NCI-H1417 treated with DMSO at 0.1 percent for 48 hours (cell line): ENCODE data around the gene ADAMTS14.
"Not testable (repeated sequence)": the region's sequence is repeated elsewhere in the genome, so short reads cannot be mapped to it uniquely, and the experiment has no call there.

Experiments
- DNase-seq: peaks from one replicate; lab custom pipeline; 2025; lab: John Stamatoyannopoulos, UW

ADAMTS14 gene

GRCh38 chr10:70752571-70752970 lies 80.3 kb downstream of the ADAMTS14 start:
- DNase-seq: no peak

DNA sequence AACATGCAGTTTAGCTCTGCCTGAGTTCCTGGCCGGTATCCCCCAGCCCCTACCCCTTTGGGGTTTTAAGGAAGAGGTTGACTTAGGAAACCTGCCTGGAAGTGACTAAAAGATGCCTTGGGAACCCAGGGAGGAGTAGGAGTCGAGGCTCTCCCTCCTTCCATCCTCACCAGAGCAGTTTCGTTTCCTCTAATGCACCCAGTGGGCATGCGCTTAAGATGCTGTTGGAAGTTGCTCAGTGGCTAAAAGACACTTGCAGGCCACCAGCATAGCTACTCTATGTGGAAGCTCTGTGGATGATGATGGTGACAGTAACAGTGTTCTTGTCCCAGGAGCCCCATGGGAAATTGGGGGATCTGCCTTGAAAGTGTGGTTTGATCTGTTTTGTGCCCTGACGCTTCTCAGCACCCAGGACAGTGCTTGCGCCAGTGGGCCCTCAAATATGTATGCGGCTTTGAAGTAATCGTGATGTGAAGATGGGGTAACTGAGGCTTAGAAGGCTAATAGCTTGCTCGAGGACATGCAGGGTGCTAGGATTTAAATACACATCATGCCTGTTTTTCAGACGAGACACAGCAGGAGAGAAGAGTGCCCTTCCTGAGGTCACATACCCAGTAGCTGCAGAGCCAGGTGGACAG lies 80.8 kb downstream of the ADAMTS14 start:
- DNase-seq: no peak

DNA sequence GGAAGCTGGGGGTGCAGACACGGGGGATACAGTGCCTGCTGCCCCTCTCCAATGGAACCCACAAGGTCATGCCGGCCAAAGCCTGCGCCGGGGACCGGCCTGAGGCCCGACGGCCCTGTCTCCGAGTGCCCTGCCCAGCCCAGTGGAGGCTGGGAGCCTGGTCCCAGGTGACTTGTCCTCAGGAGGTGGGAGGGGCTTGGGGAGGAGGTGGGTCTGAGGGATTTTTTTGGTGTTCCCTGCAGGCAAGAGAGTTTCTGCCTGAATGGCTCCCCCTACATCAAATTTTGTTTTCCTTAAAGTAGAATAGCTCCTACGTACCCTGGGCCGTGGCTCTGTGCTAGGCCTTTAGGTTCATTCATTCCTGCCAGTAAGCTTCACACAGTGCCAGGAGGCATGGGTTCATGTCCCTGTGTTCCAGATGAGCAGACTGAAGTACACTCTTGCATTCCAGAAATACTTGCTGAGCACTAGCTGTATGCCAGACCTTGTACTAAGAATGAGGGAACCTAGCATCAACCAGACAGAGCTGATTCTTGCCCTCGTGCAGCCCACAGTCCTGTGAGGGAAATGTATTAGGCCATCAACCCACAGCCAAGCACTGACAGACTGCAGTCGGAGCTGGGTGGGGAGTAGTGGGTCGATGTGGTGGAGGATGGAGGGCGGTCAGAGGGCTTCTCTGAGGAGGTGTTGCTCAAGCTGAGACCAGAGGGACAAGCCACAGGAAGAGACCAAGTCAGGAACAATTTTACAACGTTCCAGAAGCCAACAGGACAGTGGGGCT lies 81.7 kb downstream of the ADAMTS14 start:
- DNase-seq: no peak

GRCh38 chr10:70756700-70757360 lies 84.5 kb downstream of the ADAMTS14 start:
- DNase-seq: no peak

DNA sequence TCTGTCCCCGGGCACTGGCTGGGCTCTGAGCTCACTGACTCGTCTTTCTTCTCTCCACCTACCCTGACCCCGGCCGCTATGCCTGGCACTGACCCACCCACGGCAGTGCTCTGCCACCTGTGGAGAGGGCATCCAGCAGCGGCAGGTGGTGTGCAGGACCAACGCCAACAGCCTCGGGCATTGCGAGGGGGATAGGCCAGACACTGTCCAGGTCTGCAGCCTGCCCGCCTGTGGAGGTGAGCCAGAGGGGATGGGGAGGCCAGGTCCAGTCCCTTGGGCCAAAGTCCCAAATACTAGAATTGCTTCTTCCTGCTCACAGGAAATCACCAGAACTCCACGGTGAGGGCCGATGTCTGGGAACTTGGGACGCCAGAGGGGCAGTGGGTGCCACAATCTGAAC lies 85.5 kb downstream of the ADAMTS14 start:
- no peak for DNase-seq

DNA sequence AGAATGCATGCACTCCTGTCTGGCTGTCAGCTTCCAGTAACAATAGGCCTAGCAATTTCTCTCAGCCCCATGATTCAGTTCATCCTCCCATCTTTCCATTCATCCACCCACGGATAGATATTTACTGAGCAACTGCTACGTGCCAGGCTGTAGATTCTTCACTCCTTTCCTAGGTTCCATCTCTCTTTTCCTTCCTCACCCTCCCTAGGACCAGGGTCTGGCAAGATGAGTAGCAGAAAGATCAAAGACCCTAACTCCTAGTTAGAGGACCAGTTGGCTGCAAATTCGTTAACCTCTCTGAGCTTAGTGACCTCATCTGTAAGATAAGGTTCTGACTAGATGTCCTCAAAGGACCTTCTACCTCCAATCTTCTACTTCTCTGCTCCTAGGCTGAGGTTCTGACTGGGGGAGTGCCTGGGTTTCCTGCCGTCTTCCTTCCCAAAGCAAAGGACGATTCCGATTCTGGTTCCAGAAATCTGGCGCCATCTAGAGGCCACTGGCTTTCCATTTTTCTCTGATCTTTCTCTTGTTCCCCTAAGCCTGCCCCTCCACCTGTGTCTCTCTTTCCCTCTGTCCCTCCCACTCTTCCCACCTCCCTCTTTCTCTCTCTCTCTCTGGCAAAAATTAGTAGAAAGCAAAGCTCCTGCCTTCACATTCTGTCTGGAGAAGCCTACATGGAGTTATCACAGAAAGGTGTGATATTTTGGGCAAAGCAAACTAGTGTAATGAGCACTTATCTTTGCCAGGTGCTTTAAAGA lies 86.6 kb downstream of the ADAMTS14 start:
- DNase-seq: no peak

- no peak for DNase-seq
Measured at GRCh38 chr10:70759781-70760180, 87.5 kb downstream of the ADAMTS14 start.

DNA sequence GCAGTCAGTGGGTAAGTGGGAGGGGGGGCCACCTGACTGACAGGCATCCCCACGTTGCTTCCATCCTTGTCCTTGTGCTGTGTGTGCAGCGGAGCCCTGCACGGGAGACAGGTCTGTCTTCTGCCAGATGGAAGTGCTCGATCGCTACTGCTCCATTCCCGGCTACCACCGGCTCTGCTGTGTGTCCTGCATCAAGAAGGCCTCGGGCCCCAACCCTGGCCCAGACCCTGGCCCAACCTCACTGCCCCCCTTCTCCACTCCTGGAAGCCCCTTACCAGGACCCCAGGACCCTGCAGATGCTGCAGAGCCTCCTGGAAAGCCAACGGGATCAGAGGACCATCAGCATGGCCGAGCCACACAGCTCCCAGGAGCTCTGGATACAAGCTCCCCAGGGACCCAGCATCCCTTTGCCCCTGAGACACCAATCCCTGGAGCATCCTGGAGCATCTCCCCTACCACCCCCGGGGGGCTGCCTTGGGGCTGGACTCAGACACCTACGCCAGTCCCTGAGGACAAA lies 88.0 kb downstream of the ADAMTS14 start:
- DNase-seq: no peak

- DNase-seq: no peak
Measured at GRCh38 chr10:70761031-70761601, 88.8 kb downstream of the ADAMTS14 start.

GRCh38 chr10:70761727-70762350 lies 89.5 kb downstream of the ADAMTS14 start:
- no peak for DNase-seq

GRCh38 chr10:70762441-70763175 lies 90.3 kb downstream of the ADAMTS14 start:
- no peak for DNase-seq

GRCh38 chr10:70763567-70763966 lies 91.3 kb downstream of the ADAMTS14 start:
- no peak for DNase-seq

GRCh38 chr10:70765794-70766594 lies 93.7 kb downstream of the ADAMTS14 start:
- no peak for DNase-seq

DNA sequence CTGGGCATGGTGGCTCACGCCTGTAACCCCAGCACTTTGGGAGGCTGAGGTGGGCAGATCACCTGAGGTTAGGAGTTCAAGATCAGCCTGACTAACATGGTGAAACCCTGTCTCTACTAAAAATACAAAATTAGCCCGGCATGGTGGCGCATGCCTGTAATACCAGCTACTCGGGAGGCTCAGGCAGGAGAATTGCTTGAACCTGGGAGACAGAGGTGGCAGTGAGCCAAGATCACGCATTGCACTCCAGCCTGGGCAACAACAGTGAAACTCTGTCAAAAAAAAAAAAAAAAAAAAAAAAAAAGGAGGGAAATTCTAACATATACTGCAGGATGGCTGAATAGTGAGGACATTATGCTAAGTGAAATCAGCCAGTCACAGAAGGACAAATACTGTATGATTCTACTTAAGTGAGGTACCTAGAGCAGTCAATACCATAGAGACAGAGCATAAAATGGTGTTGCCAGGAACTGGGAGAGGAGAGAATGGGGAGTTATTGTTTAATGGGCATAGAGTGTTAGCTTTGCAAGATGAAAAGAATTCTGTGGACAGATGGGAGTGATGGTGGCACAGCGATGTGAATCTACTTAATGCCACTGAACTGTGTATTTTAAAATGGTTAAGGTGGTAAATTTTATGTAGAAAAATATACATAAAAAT lies 95.8 kb downstream of the ADAMTS14 start:
- DNase-seq: not testable (repeated sequence)

- DNase-seq: no peak
Measured at GRCh38 chr10:70769121-70769520, 96.8 kb downstream of the ADAMTS14 start.

- no peak for DNase-seq
Measured at GRCh38 chr10:70770001-70770400, 97.7 kb downstream of the ADAMTS14 start.

GRCh38 chr10:70770516-70770915 lies 98.2 kb downstream of the ADAMTS14 start:
- DNase-seq: not testable (repeated sequence)

DNA sequence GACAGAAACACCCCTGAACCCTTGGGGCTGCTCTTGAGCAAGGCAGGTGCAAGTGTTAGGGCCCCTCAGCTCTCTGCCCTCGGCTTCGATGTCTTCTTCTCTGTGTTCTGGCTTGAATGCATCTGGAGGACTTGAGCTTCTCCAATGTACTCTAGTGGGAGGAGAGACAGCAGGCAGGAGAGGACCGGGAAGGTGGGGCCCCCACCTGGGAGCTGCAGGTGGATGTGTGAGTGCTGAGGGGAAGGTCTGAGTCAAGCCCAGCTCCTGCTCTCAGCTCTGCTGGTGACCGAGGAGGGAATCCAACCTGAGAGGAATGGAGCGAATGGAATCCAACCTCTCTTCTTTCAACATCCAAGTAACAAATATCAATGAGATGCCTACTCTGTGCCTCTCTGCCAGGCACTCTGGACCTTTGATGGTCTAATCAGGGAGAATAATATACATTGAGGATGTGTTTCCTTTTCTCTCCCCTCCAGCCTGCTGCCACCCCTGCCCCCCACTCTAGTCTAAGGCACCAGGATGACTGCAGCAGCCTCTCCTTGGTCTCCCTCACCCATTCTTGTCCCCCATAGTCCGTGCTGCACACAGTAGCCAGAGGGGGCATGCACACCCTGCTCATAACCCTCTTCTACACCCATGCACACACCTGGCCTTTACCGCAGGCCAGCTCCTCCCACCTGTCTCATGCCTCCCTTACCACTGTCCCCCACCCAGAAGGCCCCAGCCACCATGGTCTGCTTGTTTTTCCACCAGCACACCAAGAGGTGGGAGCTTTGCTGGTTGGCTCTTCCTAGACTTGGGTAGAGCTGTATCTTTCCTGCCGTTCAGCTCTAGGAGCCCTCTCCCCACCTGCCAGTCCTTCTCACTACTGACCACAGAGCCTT lies 99.2 kb downstream of the ADAMTS14 start:
- DNase-seq: no peak
